Hematopoietic multipotent progenitor cell treated with erythropoietin and hydrocortisone succinate and interleukin-3 and kit ligand, for 17 days (in vitro differentiated cells): ENCODE measurements around the gene FLYWCH1.
A peak's percentile ranks its signal among the peaks of the same experiment; 100 is the strongest.
"Not testable (repeated sequence)": the region's sequence is repeated elsewhere in the genome, so short reads cannot be mapped to it uniquely, and the experiment has no call there.

ENCODE experiments used
- DNase-seq: peaks from one replicate; pipeline ENCODE4 v3.0.0-alpha.2; 2015; ENCODE audit warnings: low spot score

Gene FLYWCH1

GRCh38 chr16:2925951-2926649 is 14.4 kb downstream of the FLYWCH1 start:
- DNase-seq = no peak

GRCh38 chr16:2926650-2926999 is 14.9 kb downstream of the FLYWCH1 start:
- no peak for DNase-seq

- peak; percentile 95 for DNase-seq
These were observed 15.4 kb downstream of the FLYWCH1 start for GRCh38 chr16:2927010-2927646.

GRCh38 chr16:2928151-2928550 is 16.4 kb downstream of the FLYWCH1 start:
- DNase-seq = not testable (repeated sequence)

- no peak for DNase-seq
These were observed 17.1 kb downstream of the FLYWCH1 start for GRCh38 chr16:2928796-2929195.

GRCh38 chr16:2929693-2930092 is 18.0 kb downstream of the FLYWCH1 start:
- DNase-seq = no peak

GRCh38 chr16:2930236-2930635 is 18.5 kb downstream of the FLYWCH1 start:
- DNase-seq = no peak

GRCh38 chr16:2931231-2931914 is 19.6 kb downstream of the FLYWCH1 start:
- DNase-seq = not testable (repeated sequence)

- no peak for DNase-seq
These were observed 21.4 kb downstream of the FLYWCH1 start for GRCh38 chr16:2933136-2933535.

- DNase-seq = no peak
These were observed 22.0 kb downstream of the FLYWCH1 start for GRCh38 chr16:2933701-2934100.

- no peak for DNase-seq
These were observed 22.7 kb downstream of the FLYWCH1 start for GRCh38 chr16:2934450-2934849.

GRCh38 chr16:2936436-2937011 is 24.8 kb downstream of the FLYWCH1 start:
- DNase-seq = no peak

GRCh38 chr16:2937170-2937569 is 25.4 kb downstream of the FLYWCH1 start:
- no peak for DNase-seq

GRCh38 chr16:2938206-2938605 is 26.5 kb downstream of the FLYWCH1 start:
- DNase-seq = no peak

- no peak for DNase-seq
These were observed 28.2 kb downstream of the FLYWCH1 start for GRCh38 chr16:2939968-2940367.

GRCh38 chr16:2942045-2942444 is 30.3 kb downstream of the FLYWCH1 start:
- no peak for DNase-seq

- not testable (repeated sequence) for DNase-seq
These were observed 32.0 kb downstream of the FLYWCH1 start for GRCh38 chr16:2943716-2944115.

- DNase-seq = no peak
These were observed 34.9 kb downstream of the FLYWCH1 start for GRCh38 chr16:2946649-2947048.

GRCh38 chr16:2948807-2949704 is 37.3 kb downstream of the FLYWCH1 start:
- DNase-seq = no peak

GRCh38 chr16:2949705-2950352 is 38.1 kb downstream of the FLYWCH1 start:
- DNase-seq = no peak

- DNase-seq = no peak
These were observed 38.6 kb downstream of the FLYWCH1 start for GRCh38 chr16:2950353-2950724.
